Astrocyte (in vitro differentiated cells and primary cell): ENCODE measurements around the gene ZNF276. TPM values are rescaled to one million over a fixed set of nuclear protein-coding genes. Genes with fewer than 3 reads are reported as not detected.
"Not testable (repeated sequence)": the region's sequence is repeated elsewhere in the genome, so short reads cannot be mapped to it uniquely, and the experiment has no call there.

Source experiments
- DNase-seq: peaks from one replicate; pipeline ENCODE4 v3.0.0-alpha.2; 2010; ENCODE audit warnings: low read depth
- FAIRE-seq: peaks from 2 replicates; lab custom pipeline; 2011; peaks lifted over from hg19 to GRCh38; lab: Jason Lieb, UNC
- H2AFZ ChIP-seq: 2 replicates; pipeline ENCODE4 v1.6.0; 2012; ENCODE audit warnings: low read depth, low read length, inconsistent platforms
- H3K27ac ChIP-seq: 2 replicates; pipeline ENCODE4 v1.5.1; 2011; ENCODE audit warnings: low read depth, low read length, inconsistent platforms
- H3K27me3 ChIP-seq: 2 replicates; pipeline ENCODE4 v1.6.0; 2011; ENCODE audit warnings: low read length, inconsistent platforms; ENCODE audit not compliant: insufficient read depth
- H3K36me3 ChIP-seq: 2 replicates; pipeline ENCODE4 v1.5.1; 2011; ENCODE audit warnings: low read length, inconsistent platforms; ENCODE audit not compliant: insufficient read depth
- H3K4me1 ChIP-seq: 2 replicates; pipeline ENCODE4 v1.5.1; 2011; ENCODE audit warnings: low read length, inconsistent platforms; ENCODE audit not compliant: insufficient read depth
- H3K4me2 ChIP-seq: 2 replicates; pipeline ENCODE4 v1.6.0; 2012; ENCODE audit warnings: low read length, inconsistent platforms
- H3K4me3 ChIP-seq: 2 replicates; pipeline ENCODE4 v1.5.1; 2011; ENCODE audit warnings: low read depth, mild to moderate bottlenecking, low read length, inconsistent platforms; ENCODE audit not compliant: insufficient read depth
- H3K79me2 ChIP-seq: 2 replicates; pipeline ENCODE4 v1.6.0; 2012; ENCODE audit warnings: mild to moderate bottlenecking, low read length, inconsistent platforms; ENCODE audit not compliant: insufficient read depth
- H3K9ac ChIP-seq: 2 replicates; pipeline ENCODE4 v1.6.0; 2012; ENCODE audit warnings: mild to moderate bottlenecking, low read length, inconsistent platforms
- H3K9me3 ChIP-seq: 2 replicates; pipeline ENCODE4 v1.5.1; 2012; ENCODE audit warnings: low read depth, mild to moderate bottlenecking, low read length, inconsistent platforms; ENCODE audit not compliant: insufficient read depth
- H4K20me1 ChIP-seq: 2 replicates; pipeline ENCODE4 v1.6.0; 2012; ENCODE audit warnings: low read length, inconsistent platforms; ENCODE audit not compliant: insufficient read depth
- H3K27ac Mint-ChIP-seq: one replicate; pipeline ENCODE4 v1.8.0; 2021; ENCODE audit warnings: mild to moderate bottlenecking, mixed read lengths; ENCODE audit not compliant: unreplicated experiment
- H3K27me3 Mint-ChIP-seq: one replicate; pipeline ENCODE4 v1.8.0; 2021; ENCODE audit warnings: low read depth, mixed read lengths; ENCODE audit not compliant: unreplicated experiment
- H3K36me3 Mint-ChIP-seq: one replicate; pipeline ENCODE4 v1.8.0; 2021; ENCODE audit warnings: low read depth, mixed read lengths; ENCODE audit not compliant: unreplicated experiment
- H3K4me1 Mint-ChIP-seq: one replicate; pipeline ENCODE4 v1.8.0; 2021; ENCODE audit warnings: low read depth, mixed read lengths; ENCODE audit not compliant: unreplicated experiment
- H3K4me3 Mint-ChIP-seq: one replicate; pipeline ENCODE4 v1.8.0; 2021; ENCODE audit warnings: mild to moderate bottlenecking, moderate library complexity, mixed read lengths; ENCODE audit not compliant: unreplicated experiment
- H3K9me3 Mint-ChIP-seq: one replicate; pipeline ENCODE4 v1.8.0; 2021; ENCODE audit warnings: mild to moderate bottlenecking, mixed read lengths; ENCODE audit not compliant: unreplicated experiment
- EZH2 ChIP-seq: IDR thresholded peaks from 2 replicates; pipeline ENCODE4 v1.6.1; 2012; ENCODE audit warnings: mild to moderate bottlenecking, low read length, inconsistent platforms; ENCODE audit not compliant: insufficient read depth
- total RNA-seq: library from RNA; stranded (reverse); gene quantifications from 2 replicates; pipeline ENCODE4 v1.2.1, GENCODE V29; 2021
- TF ChIP-seq, protein P1 (sequence below): IDR thresholded peaks from 2 replicates; pipeline ENCODE4 v1.5.1; 2011; ENCODE audit warnings: low read depth, mild to moderate bottlenecking, inconsistent platforms, low read length, moderate library complexity; ENCODE audit not compliant: insufficient read depth

ZNF276 gene
- total RNA-seq, 1 donor from 2014 or later: 21.6 TPM

DNA sequence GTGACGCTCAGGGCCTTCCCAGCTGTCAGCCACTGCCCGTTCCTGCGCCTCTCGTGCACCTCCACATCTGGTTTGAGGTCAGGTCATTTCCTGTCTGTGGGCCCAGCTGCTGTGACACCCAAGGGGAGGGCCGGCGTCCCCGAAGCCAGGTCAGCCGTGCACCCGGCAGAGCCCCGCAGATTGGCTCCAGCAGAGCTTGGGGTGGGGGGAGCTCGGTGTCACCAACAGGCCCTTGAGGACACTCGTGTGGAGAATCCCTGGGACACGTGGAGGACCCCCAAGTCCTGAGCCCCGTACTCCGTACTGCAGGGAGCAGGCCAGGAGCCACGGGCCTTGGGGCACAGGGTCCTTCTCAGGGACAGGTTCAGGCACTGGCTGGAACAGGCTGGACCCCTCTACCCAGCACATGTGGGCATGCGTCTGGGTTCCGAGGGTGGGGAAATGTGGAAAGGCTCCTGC lies 24.6 kb upstream of the ZNF276 start:
- H3K4me1 ChIP-seq: peaks cover 12% of the 10 kb centered on the region
- no peak overlapping the region for H3K4me3 ChIP-seq
- H3K4me1 Mint-ChIP-seq: no peaks in the 10 kb centered on the region
- H3K4me3 Mint-ChIP-seq: no peak overlapping the region
- H3K9ac ChIP-seq: no peak overlapping the region
- H3K9me3 ChIP-seq: no peaks in the 10 kb centered on the region
- FAIRE-seq (no peak), DNase-seq (no peak)
- H3K27me3 ChIP-seq: no peaks in the 10 kb centered on the region
- no peaks in the 10 kb centered on the region for H3K27me3 Mint-ChIP-seq
- no peaks in the 10 kb centered on the region for H3K79me2 ChIP-seq
- no peaks in the 10 kb centered on the region for H3K9me3 Mint-ChIP-seq
- no peak overlapping the region for H2AFZ ChIP-seq
- TF ChIP-seq, protein P1, sequence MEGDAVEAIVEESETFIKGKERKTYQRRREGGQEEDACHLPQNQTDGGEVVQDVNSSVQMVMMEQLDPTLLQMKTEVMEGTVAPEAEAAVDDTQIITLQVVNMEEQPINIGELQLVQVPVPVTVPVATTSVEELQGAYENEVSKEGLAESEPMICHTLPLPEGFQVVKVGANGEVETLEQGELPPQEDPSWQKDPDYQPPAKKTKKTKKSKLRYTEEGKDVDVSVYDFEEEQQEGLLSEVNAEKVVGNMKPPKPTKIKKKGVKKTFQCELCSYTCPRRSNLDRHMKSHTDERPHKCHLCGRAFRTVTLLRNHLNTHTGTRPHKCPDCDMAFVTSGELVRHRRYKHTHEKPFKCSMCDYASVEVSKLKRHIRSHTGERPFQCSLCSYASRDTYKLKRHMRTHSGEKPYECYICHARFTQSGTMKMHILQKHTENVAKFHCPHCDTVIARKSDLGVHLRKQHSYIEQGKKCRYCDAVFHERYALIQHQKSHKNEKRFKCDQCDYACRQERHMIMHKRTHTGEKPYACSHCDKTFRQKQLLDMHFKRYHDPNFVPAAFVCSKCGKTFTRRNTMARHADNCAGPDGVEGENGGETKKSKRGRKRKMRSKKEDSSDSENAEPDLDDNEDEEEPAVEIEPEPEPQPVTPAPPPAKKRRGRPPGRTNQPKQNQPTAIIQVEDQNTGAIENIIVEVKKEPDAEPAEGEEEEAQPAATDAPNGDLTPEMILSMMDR: no peak
- no peak for TF ChIP-seq EZH2
- no peak overlapping the region for H3K27ac Mint-ChIP-seq
- peaks cover 7% of the 10 kb centered on the region for H3K36me3 ChIP-seq
- H4K20me1 ChIP-seq: peaks cover 42% of the 10 kb centered on the region
- H3K36me3 Mint-ChIP-seq: peaks cover 15% of the 10 kb centered on the region
- H3K4me2 ChIP-seq: no peak overlapping the region
- H3K27ac ChIP-seq: no peak overlapping the region

DNA sequence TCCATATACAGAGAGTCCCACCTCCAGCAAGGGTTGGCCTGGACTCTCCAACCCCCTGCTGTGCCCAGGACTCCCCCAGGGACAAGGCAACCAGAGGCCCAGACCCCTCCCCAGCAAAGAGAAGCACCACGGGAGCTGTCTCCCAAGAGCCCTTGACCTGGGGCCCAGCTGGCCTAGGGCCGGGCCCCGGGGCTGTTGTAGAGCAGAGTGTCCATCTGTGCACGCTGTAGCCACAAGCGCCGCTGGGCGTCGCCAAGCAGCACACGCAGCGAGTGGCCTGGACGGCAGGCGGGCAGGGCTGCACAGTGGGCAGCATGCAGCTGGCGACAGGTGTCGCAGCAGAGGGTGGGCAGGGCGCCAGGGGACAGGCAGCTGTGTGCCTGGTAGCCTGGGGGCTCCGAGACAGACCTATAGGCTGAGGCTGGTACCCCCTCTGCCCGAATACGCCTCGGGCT lies 24.1 kb upstream of the ZNF276 start:
- TF ChIP-seq, protein P1: no peak
- no peak for TF ChIP-seq EZH2
- Histone ChIP-seq H3K9ac (no peak overlapping the region), H2AFZ (no peak overlapping the region), H3K4me2 (no peak overlapping the region), H4K20me1 (peaks cover 42% of the 10 kb centered on the region), H3K4me3 (no peak overlapping the region), H3K27ac (no peak overlapping the region), H3K36me3 (peaks cover 7% of the 10 kb centered on the region), H3K4me1 (peaks cover 14% of the 10 kb centered on the region), H3K79me2 (no peaks in the 10 kb centered on the region), H3K27me3 (no peaks in the 10 kb centered on the region), H3K9me3 (no peaks in the 10 kb centered on the region)
- Mint-ChIP-seq H3K4me1 (no peaks in the 10 kb centered on the region), H3K27me3 (no peaks in the 10 kb centered on the region), H3K9me3 (no peaks in the 10 kb centered on the region), H3K36me3 (peaks cover 11% of the 10 kb centered on the region), H3K4me3 (no peak overlapping the region), H3K27ac (no peak overlapping the region)
- DNase-seq: no peak
- FAIRE-seq: no peak

DNA sequence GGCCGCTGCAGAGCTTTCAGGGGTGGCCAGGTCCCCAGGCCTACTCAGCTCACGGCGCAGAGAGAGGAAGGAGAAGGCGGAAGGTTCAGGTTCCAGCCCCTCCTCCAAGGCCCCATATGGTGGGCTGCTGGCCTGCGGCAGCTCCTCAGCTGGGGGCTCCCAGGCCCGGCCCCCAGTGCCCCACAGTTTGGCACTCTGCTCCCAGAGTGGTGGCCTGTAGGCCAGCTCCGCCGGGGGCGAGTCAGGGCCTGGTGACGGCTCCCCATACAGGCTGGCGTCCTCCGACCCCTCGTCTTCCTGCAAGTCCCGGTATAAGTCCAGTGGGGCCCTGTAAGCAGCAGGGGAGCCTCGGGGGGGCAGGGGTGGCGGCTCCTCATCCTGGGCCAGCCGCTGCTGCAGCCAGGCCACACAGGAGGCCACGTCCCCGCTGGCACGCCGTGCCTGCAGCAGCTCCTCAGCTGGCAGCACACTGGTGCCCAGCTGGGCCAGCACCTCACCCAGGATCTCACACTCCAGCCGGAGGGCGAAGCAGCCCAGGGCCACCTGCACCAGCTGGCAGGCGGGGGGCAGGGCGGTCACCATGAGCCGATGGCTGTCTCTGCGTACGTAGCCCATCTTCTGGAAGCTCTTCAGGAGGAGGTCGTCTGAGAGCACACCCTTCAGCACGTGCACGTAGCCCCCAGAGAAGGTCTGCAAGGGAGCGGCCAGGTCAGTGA lies 23.6 kb upstream of the ZNF276 start:
- peaks cover 11% of the 10 kb centered on the region for H3K36me3 Mint-ChIP-seq

DNA sequence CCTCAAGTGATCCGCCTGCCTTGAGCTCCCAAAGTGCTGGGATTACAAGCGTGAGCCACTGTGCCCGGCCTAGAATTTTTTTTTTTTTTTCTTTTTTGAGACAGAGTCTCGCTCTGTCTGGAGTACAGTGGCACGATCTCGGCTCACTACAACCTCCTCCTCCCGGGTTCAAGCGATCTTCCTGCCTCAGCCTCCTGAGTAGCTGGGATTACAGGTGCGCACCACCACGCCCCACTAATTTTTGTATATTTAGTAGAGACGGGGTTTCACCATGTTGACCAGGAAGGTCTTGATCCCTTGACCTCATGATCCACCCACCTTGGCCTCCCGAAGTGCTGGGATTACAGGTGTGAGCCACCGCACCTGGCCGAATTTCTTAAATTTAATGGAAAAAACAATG lies 22.6 kb upstream of the ZNF276 start:
- not testable (repeated sequence) for H3K27ac Mint-ChIP-seq, H3K9me3 ChIP-seq, H3K4me2 ChIP-seq, H3K9ac ChIP-seq, H3K79me2 ChIP-seq, FAIRE-seq, H3K4me1 Mint-ChIP-seq, DNase-seq, H3K27me3 Mint-ChIP-seq, H3K36me3 ChIP-seq, H3K36me3 Mint-ChIP-seq, H3K4me3 ChIP-seq, H3K9me3 Mint-ChIP-seq, H3K27ac ChIP-seq, H3K27me3 ChIP-seq, H2AFZ ChIP-seq
- H3K4me3 Mint-ChIP-seq: peak overlapping the region; percentile 5
- peaks cover 14% of the 10 kb centered on the region for H3K4me1 ChIP-seq
- H4K20me1 ChIP-seq: peaks cover 42% of the 10 kb centered on the region

More for the DNA sequence above, 23.6 kb upstream of the ZNF276 start:
- TF ChIP-seq EZH2: no peak
- TF ChIP-seq, protein P1: no peak
- Histone ChIP-seq H3K4me2 (no peak overlapping the region), H3K27ac (no peak overlapping the region), H2AFZ (no peak overlapping the region), H3K9me3 (no peaks in the 10 kb centered on the region), H3K4me3 (no peak overlapping the region), H3K36me3 (peaks cover 7% of the 10 kb centered on the region), H3K79me2 (no peaks in the 10 kb centered on the region), H3K9ac (no peak overlapping the region), H4K20me1 (peaks cover 42% of the 10 kb centered on the region), H3K27me3 (no peaks in the 10 kb centered on the region), H3K4me1 (peaks cover 14% of the 10 kb centered on the region)
- no peak for FAIRE-seq
- Mint-ChIP-seq H3K4me3 (no peak overlapping the region), H3K27me3 (no peaks in the 10 kb centered on the region), H3K4me1 (no peaks in the 10 kb centered on the region), H3K9me3 (no peaks in the 10 kb centered on the region), H3K27ac (no peak overlapping the region)
- DNase-seq: no peak
